Measurements from ENCODE around the gene ELOVL6. TPM values are rescaled to one million over a fixed set of nuclear protein-coding genes. Genes with fewer than 3 reads are reported as not detected.

The ELOVL6 gene
- total RNA-seq, 2 donors from 2014 or later, result 1.3 to 1.6 TPM

- DNase-seq (ENCODE audit: low spot score), result no peak
- TF ChIP-seq CTCF (IDR thresholded peaks at IDR 0.05) (no peak), POLR2AphosphoS5 (IDR thresholded peaks at IDR 0.05) (no peak), POLR2A (IDR thresholded peaks at IDR 0.05) (no peak)
- no peaks in the 10 kb centered on the region for H3K4me1 ChIP-seq (replicated peaks)
- no peaks in the 10 kb centered on the region for H3K36me3 ChIP-seq
- 84% methylated on average over 3 of the region's 3 CpGs for WGBS
- H3K9me3 ChIP-seq, result no peaks in the 10 kb centered on the region
- H3K27me3 ChIP-seq (replicated peaks; ENCODE audit: insufficient read depth), result no peaks in the 10 kb centered on the region
- intact Hi-C loops (cut with DNase I), result no loop called here
- no peak overlapping the region for H3K4me3 ChIP-seq
- no peak overlapping the region for H3K27ac ChIP-seq
Measured at GRCh38 chr4:110109455-110109854, 89.0 kb downstream of the ELOVL6 start.

GRCh38 chr4:110108960-110109359 lies 89.5 kb downstream of the ELOVL6 start:
- DNase-seq (ENCODE audit: low spot score), result no peak
- Histone ChIP-seq H3K27ac (no peak overlapping the region), H3K36me3 (no peaks in the 10 kb centered on the region), H3K27me3 (replicated peaks; ENCODE audit: insufficient read depth) (no peaks in the 10 kb centered on the region), H3K4me3 (no peak overlapping the region), H3K9me3 (no peaks in the 10 kb centered on the region), H3K4me1 (replicated peaks) (no peaks in the 10 kb centered on the region)
- no peak for TF ChIP-seq POLR2AphosphoS5 (IDR thresholded peaks at IDR 0.05)
- no peak for TF ChIP-seq POLR2A (IDR thresholded peaks at IDR 0.05)
- no peak for TF ChIP-seq CTCF (IDR thresholded peaks at IDR 0.05)
- 97% methylated on average over 1 of the region's 1 CpG for WGBS
- intact Hi-C loops (cut with DNase I), result no loop called here

- DNase-seq (ENCODE audit: low spot score), result no peak
- Histone ChIP-seq H3K27me3 (replicated peaks; ENCODE audit: insufficient read depth) (no peaks in the 10 kb centered on the region), H3K4me1 (replicated peaks) (no peaks in the 10 kb centered on the region), H3K36me3 (no peaks in the 10 kb centered on the region), H3K4me3 (no peak overlapping the region), H3K9me3 (no peaks in the 10 kb centered on the region), H3K27ac (no peak overlapping the region)
- intact Hi-C loops (cut with DNase I), result no loop called here
- WGBS, result 70% methylated on average over 3 of the region's 3 CpGs
- TF ChIP-seq POLR2A (IDR thresholded peaks at IDR 0.05) (no peak), CTCF (IDR thresholded peaks at IDR 0.05) (no peak), POLR2AphosphoS5 (IDR thresholded peaks at IDR 0.05) (no peak)
Measured at GRCh38 chr4:110108422-110108821, 90.0 kb downstream of the ELOVL6 start.

- Histone ChIP-seq H3K9me3 (no peaks in the 10 kb centered on the region), H3K36me3 (no peaks in the 10 kb centered on the region), H3K27ac (no peak overlapping the region), H3K4me3 (no peak overlapping the region), H3K27me3 (replicated peaks; ENCODE audit: insufficient read depth) (no peaks in the 10 kb centered on the region), H3K4me1 (replicated peaks) (no peaks in the 10 kb centered on the region)
- intact Hi-C loops (cut with DNase I), result no loop called here
- TF ChIP-seq POLR2A (IDR thresholded peaks at IDR 0.05) (no peak), CTCF (IDR thresholded peaks at IDR 0.05) (no peak), POLR2AphosphoS5 (IDR thresholded peaks at IDR 0.05) (no peak)
- no peak for DNase-seq (ENCODE audit: low spot score)
Measured at GRCh38 chr4:110107866-110108265, 90.5 kb downstream of the ELOVL6 start.

- intact Hi-C loops (cut with DNase I), result no loop called here
- Histone ChIP-seq H3K4me1 (replicated peaks) (no peaks in the 10 kb centered on the region), H3K36me3 (no peaks in the 10 kb centered on the region), H3K4me3 (no peak overlapping the region), H3K9me3 (no peaks in the 10 kb centered on the region), H3K27ac (no peak overlapping the region), H3K27me3 (replicated peaks; ENCODE audit: insufficient read depth) (no peaks in the 10 kb centered on the region)
- TF ChIP-seq POLR2A (IDR thresholded peaks at IDR 0.05) (no peak), CTCF (IDR thresholded peaks at IDR 0.05) (no peak)
- DNase-seq (ENCODE audit: low spot score), result no peak
- 31% methylated on average over 1 of the region's 1 CpG for WGBS
Measured at GRCh38 chr4:110106931-110107296, 91.5 kb downstream of the ELOVL6 start.

Data from prostate gland (tissue), 2 donors.